ENCODE results near the gene C9. TPM values are rescaled to one million over a fixed set of nuclear protein-coding genes. Genes with fewer than 3 reads are reported as not detected.

The C9 gene
- total and polyA plus RNA-seq, 8 donors = 0.58 TPM; not detected in 7

GRCh38 chr5:39368116-39368515, 3.8 kb upstream of the C9 start:
- no peak for TF ChIP-seq CTCF (IDR thresholded peaks at IDR 0.05)
- no peaks in the 10 kb centered on the region for H3K27me3 ChIP-seq
- no peaks in the 10 kb centered on the region for H3K4me1 ChIP-seq
- intact Hi-C loops (cut with DNase I) = no loop called here
- no peak for ATAC-seq
- H3K9me3 ChIP-seq = no peaks in the 10 kb centered on the region
- no peak for DNase-seq
- peaks cover 0 to 26% of the 10 kb centered on the region in 2 donors for H3K36me3 ChIP-seq
- no peak overlapping the region for H3K4me3 ChIP-seq
- H3K27ac ChIP-seq = no peak overlapping the region

DNA sequence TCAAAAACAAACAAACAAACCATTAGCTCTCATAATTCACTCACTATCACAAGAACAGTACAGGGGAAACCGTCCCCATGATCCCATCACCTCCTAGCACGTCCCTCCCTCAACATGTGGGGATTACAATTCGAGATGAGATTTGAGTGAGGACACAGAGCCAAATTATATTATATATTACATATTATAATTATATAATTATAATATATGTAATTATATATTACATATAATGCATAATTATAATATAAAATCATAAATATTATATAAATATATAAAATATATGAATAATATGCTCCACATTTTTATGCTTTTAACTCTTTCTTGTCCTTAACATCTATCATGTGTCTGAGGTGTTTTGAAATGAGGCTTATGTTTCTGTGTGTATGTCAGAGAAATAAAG, 3.4 kb upstream of the C9 start:
- intact Hi-C loops (cut with DNase I) = no loop called here

GRCh38 chr5:39363217-39363616, 1.1 kb downstream of the C9 start:
- DNase-seq (no peak), ATAC-seq (no peak)
- H3K9me3 ChIP-seq = no peaks in the 10 kb centered on the region
- H3K27me3 ChIP-seq = no peaks in the 10 kb centered on the region
- no peak overlapping the region for H3K4me3 ChIP-seq
- no peak for TF ChIP-seq CTCF (IDR thresholded peaks at IDR 0.05)
- H3K36me3 ChIP-seq = no peaks in the 10 kb centered on the region
- no peak overlapping the region for H3K27ac ChIP-seq
- no peaks in the 10 kb centered on the region for H3K4me1 ChIP-seq
- intact Hi-C loops (cut with DNase I) = no loop called here

More for the DNA sequence above, 3.4 kb upstream of the C9 start:
- H3K9me3 ChIP-seq = no peaks in the 10 kb centered on the region
- DNase-seq = no peak
- no peaks in the 10 kb centered on the region for H3K4me1 ChIP-seq
- H3K27me3 ChIP-seq = no peaks in the 10 kb centered on the region
- no peak for ATAC-seq
- peaks cover 0 to 22% of the 10 kb centered on the region in 2 donors for H3K36me3 ChIP-seq
- no peak overlapping the region for H3K4me3 ChIP-seq
- no peak for TF ChIP-seq CTCF (IDR thresholded peaks at IDR 0.05)
- no peak overlapping the region for H3K27ac ChIP-seq

DNA sequence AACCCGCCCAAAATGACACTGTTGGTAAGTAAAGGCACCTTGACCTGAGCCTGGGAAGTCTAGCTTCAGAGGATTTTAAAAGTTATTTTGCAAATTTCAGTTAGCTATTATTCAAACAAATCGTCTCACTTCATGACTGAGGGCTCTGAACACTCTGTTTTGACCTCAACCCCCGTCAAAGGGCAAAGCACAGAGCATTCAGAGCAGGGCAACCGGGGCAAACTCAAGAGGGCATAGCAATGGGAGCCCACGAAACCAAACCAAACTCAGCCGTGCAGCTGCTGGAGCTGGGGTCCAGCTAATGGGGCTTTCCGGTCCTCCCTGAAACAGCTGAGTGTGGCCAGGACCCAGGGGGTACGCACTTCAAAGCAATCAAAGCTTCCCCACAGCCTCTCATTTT, 1.6 kb downstream of the C9 start:
- no peaks in the 10 kb centered on the region for H3K27me3 ChIP-seq
- no peak overlapping the region for H3K4me3 ChIP-seq
- H3K27ac ChIP-seq = no peak overlapping the region
- no peak for ATAC-seq
- intact Hi-C loops (cut with DNase I) = no loop called here
- no peaks in the 10 kb centered on the region for H3K4me1 ChIP-seq
- no peak for DNase-seq
- H3K9me3 ChIP-seq = no peaks in the 10 kb centered on the region
- H3K36me3 ChIP-seq = no peaks in the 10 kb centered on the region
- TF ChIP-seq CTCF (IDR thresholded peaks at IDR 0.05) = no peak

DNA sequence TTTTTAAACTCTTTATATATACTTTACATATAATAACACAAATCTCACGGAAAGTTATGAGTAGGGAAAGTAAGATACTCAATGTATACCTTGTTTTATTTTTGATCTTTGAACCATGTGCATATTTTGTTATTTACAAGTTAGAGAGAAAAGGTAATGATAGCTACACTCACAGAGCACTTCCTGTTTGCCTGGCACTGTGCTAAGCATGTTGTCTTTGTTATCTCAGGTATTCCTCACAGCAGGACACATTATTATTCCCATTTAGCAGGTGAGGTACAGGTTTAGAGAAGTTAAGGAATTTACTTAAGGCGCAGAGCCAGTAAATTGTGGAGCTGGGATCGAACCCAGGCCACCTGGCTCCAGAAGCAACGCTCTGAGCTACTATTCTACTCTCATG, 3.0 kb downstream of the C9 start:
- DNase-seq (no peak), ATAC-seq (no peak)
- H3K36me3 ChIP-seq = no peaks in the 10 kb centered on the region
- TF ChIP-seq CTCF (IDR thresholded peaks at IDR 0.05) = no peak
- no peaks in the 10 kb centered on the region for H3K27me3 ChIP-seq
- no peaks in the 10 kb centered on the region for H3K9me3 ChIP-seq
- H3K27ac ChIP-seq = no peak overlapping the region
- intact Hi-C loops (cut with DNase I) = no loop called here
- no peaks in the 10 kb centered on the region for H3K4me1 ChIP-seq
- no peak overlapping the region for H3K4me3 ChIP-seq

Data from left lung (tissue), 10 donors.